ENCODE data around the gene LGR4. TPM values are rescaled to one million over a fixed set of nuclear protein-coding genes. Genes with fewer than 3 reads are reported as not detected.

Gene LGR4
- total and polyA plus RNA-seq, 2 of the 13 experiments (the other 11 are each of a cell fraction or from before 2014, with no cell fraction given): 42.1 to 68.7 TPM

DNA sequence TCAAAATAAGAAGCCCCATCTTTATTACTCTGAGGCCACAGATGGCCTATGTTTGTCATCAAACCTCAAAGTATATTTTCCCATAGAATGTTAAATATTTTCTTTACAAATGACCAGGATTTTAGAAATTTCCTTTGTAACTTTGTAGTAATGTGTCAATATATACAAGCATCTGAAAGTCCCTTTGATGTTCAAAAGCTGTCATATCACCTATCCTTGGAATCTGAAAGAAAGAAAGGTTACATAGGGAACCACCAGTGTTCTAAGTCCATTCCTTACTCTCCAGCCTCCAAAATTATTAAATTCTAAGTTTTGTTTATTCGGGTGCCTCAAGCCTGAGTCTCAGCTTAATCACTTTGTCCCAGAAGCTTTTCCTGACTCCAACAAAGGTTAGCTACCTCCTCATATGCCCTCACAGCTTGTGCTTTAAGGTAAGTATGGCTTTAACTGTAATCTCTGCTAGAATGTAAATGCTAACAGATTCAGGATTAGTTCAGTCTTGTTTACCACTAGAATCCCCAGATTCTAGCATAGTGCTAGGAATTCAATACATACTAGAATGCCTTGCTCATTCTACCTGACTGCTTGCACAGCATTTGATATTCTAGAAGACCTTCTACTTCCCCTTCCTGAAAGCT, 141.8 kb downstream of the LGR4 start (continued):
- no peak for TF ChIP-seq STAT6 (CRISPR knock-in tag; IDR thresholded peaks at IDR 0.05; ENCODE audit: borderline replicate concordance)
- TF ChIP-seq, protein P1, sequence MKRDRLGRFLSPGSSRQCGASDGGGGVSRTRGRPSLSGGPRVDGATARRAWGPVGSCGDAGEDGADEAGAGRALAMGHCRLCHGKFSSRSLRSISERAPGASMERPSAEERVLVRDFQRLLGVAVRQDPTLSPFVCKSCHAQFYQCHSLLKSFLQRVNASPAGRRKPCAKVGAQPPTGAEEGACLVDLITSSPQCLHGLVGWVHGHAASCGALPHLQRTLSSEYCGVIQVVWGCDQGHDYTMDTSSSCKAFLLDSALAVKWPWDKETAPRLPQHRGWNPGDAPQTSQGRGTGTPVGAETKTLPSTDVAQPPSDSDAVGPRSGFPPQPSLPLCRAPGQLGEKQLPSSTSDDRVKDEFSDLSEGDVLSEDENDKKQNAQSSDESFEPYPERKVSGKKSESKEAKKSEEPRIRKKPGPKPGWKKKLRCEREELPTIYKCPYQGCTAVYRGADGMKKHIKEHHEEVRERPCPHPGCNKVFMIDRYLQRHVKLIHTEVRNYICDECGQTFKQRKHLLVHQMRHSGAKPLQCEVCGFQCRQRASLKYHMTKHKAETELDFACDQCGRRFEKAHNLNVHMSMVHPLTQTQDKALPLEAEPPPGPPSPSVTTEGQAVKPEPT (CRISPR knock-in tag; IDR thresholded peaks at IDR 0.05; ENCODE audit: low read depth): no peak
- TF ChIP-seq JUND (CRISPR knock-in tag; IDR thresholded peaks at IDR 0.05): no peak
- no peak for TF ChIP-seq MZF1 (CRISPR knock-in tag; IDR thresholded peaks at IDR 0.05; ENCODE audit: borderline replicate concordance)
- TF ChIP-seq ZNF646 (CRISPR knock-in tag; IDR thresholded peaks at IDR 0.05): no peak
- TF ChIP-seq NCOA5 (CRISPR knock-in tag; IDR thresholded peaks at IDR 0.05): no peak
- no peak for TF ChIP-seq ZZZ3 (CRISPR knock-in tag; IDR thresholded peaks at IDR 0.05; ENCODE audit: borderline replicate concordance)
- no peak for TF ChIP-seq ZNF24 (IDR thresholded peaks at IDR 0.05)
- TF ChIP-seq ZNF713 (CRISPR knock-in tag; IDR thresholded peaks at IDR 0.05): no peak
- TF ChIP-seq BCLAF1 (IDR thresholded peaks at IDR 0.05): no peak
- peak; percentile 65 for TF ChIP-seq ELF3 (CRISPR knock-in tag; IDR thresholded peaks at IDR 0.05)
- TF ChIP-seq NR1H2 (CRISPR knock-in tag; IDR thresholded peaks at IDR 0.05; ENCODE audit: borderline replicate concordance, low read depth): no peak
- no peak for TF ChIP-seq SMARCE1 (IDR thresholded peaks at IDR 0.05; ENCODE audit: borderline replicate concordance)
- TF ChIP-seq TBL1XR1 (IDR thresholded peaks at IDR 0.05; ENCODE audit: borderline replicate concordance, low read length, partially characterized antibody): no peak
- no peak for TF ChIP-seq ZNF672 (CRISPR knock-in tag; IDR thresholded peaks at IDR 0.05)
- TF ChIP-seq NR2C2 (CRISPR knock-in tag; IDR thresholded peaks at IDR 0.05; ENCODE audit: borderline replicate concordance): no peak

Data from HepG2 (cell line).